Myometrial cell (primary cell): Measurements from ENCODE around the gene JAM3. TPM values are rescaled to one million over a fixed set of nuclear protein-coding genes. Genes with fewer than 3 reads are reported as not detected.

Source experiments
- total RNA-seq: library from RNA; depleted of rRNA; stranded (reverse); fragments of >200 nt; gene quantifications from 2 replicates; pipeline ENCODE4 v1.2.3, GENCODE V29; 2015

The JAM3 gene
- total RNA-seq: 48.0 and 49.9 TPM in 2 replicates

DNA sequence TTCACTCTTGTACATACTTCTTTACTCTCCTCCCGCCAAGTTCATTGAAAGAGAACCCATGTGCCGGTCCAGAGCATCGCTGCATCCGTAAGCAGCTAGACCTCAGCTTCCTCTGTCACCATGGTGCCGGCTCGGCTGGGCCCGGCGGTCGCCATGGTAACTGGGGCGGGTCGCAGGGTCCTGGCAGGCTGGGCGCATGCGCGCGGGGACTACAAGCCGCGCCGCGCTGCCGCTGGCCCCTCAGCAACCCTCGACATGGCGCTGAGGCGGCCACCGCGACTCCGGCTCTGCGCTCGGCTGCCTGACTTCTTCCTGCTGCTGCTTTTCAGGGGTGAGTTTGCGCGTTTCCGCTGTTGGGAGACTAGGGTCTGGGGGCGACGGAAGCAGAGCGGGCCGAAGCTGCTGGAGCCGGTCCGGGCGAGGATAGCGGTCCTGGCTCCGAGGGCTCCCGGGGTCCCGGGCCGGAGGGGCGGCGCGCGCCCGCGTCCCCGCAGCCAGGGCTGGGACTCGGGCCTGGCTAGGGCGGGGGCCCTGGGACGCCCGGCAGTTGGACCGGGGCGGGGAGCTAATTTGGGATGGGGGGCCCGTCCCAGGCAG lies at the start of gene JAM3:
JAM3 (plus strand) TSS at position 244 of the 597 bp plus-strand sequence; CDS start at position 256, 12 bp downstream.

Other genes with a start within 250 kb of the JAM3 start
- gene SPATA19, start 223.6 kb upstream of the JAM3 start, total RNA-seq: not detected in 2 replicates
- not detected in 2 replicates for gene IGSF9B, start 112.1 kb upstream of the JAM3 start, total RNA-seq
- gene NCAPD3, start 154.9 kb downstream of the JAM3 start, total RNA-seq: 13.5 and 17.0 TPM in 2 replicates
- 35.3 and 35.5 TPM in 2 replicates for gene VPS26B, start 155.6 kb downstream of the JAM3 start, total RNA-seq
- gene THYN1, start 184.3 kb downstream of the JAM3 start, total RNA-seq: 51.4 and 77.3 TPM in 2 replicates
- gene ACAD8, start 184.5 kb downstream of the JAM3 start, total RNA-seq: 23.4 and 23.6 TPM in 2 replicates
- gene GLB1L3, start 207.3 kb downstream of the JAM3 start, total RNA-seq: not detected in 2 replicates